Endodermal cell (in vitro differentiated cells): Measurements from ENCODE around the gene LCP1. TPM values are rescaled to one million over a fixed set of nuclear protein-coding genes. Genes with fewer than 3 reads are reported as not detected.

Source experiments
- DNase-seq: peaks from one replicate; pipeline ENCODE4 v3.0.0-alpha.2; 2017
- H3K27ac ChIP-seq: 2 replicates; pipeline ENCODE4 v1.5.1; 2013; ENCODE audit warnings: mild to moderate bottlenecking, low read depth, low read length, moderate library complexity
- H3K27me3 ChIP-seq: 2 replicates; pipeline ENCODE4 v1.6.1; 2013; ENCODE audit warnings: mild to moderate bottlenecking, low read length, moderate library complexity; ENCODE audit not compliant: insufficient read depth, control insufficient read depth, poor library complexity, severe bottlenecking
- H3K36me3 ChIP-seq: 2 replicates; pipeline ENCODE4 v1.7.0; 2013; ENCODE audit warnings: mild to moderate bottlenecking, low read length, moderate library complexity; ENCODE audit not compliant: control insufficient read depth, insufficient read depth
- H3K4me1 ChIP-seq: one replicate; pipeline ENCODE4 v1.7.0; 2013; ENCODE audit warnings: low read length; ENCODE audit not compliant: control insufficient read depth, insufficient read depth
- H3K4me3 ChIP-seq: 2 replicates; pipeline ENCODE4 v1.5.1; 2013; ENCODE audit warnings: mild to moderate bottlenecking, low read length, moderate library complexity
- H3K9ac ChIP-seq: 2 replicates; pipeline ENCODE4 v1.6.1; 2013; ENCODE audit warnings: mild to moderate bottlenecking, low read length, moderate library complexity; ENCODE audit not compliant: poor library complexity, severe bottlenecking; ENCODE audit errors: extremely low read depth
- H3K9me3 ChIP-seq: 2 replicates; pipeline ENCODE4 v1.6.1; 2013; ENCODE audit warnings: mild to moderate bottlenecking, low read length, moderate library complexity; ENCODE audit not compliant: control insufficient read depth
- H3K27ac Mint-ChIP-seq: 2 replicates; pipeline ENCODE4 v1.8.0; 2020; ENCODE audit warnings: mixed read lengths
- H3K27me3 Mint-ChIP-seq: 2 replicates; pipeline ENCODE4 v1.8.0; 2021; ENCODE audit warnings: mild to moderate bottlenecking, mixed read lengths; ENCODE audit not compliant: insufficient read depth
- H3K36me3 Mint-ChIP-seq: 2 replicates; pipeline ENCODE4 v1.8.0; 2020; ENCODE audit warnings: low read depth, mixed read lengths
- H3K4me1 Mint-ChIP-seq: 2 replicates; pipeline ENCODE4 v1.8.0; 2020; ENCODE audit warnings: mixed read lengths
- H3K4me3 Mint-ChIP-seq: 2 replicates; pipeline ENCODE4 v1.8.0; 2020; ENCODE audit warnings: mild to moderate bottlenecking, moderate library complexity, mixed read lengths
- H3K9me3 Mint-ChIP-seq: 2 replicates; pipeline ENCODE4 v1.8.0; 2020; ENCODE audit warnings: mild to moderate bottlenecking, mixed read lengths
- whole genome bisulfite sequencing, 2 experiments: methylation state at CpG; one replicate each; pipeline versions ENCODE4 v1.1.5 to v1.1.7; 2013; ENCODE audit warnings: missing lambda C conversion rate in 2 of 2, mixed read lengths in 1 of 2; ENCODE audit not compliant: insufficient coverage in 1 of 2, insufficient read length in 1 of 2; 5-methylcytosine and 5-hydroxymethylcytosine counted together
- total RNA-seq, 2 donors: library from RNA; stranded (reverse); fragmentation: NEBNext Ultra II Directional in 1 of 2; extraction: Animal tissue kit (Norgen Biotek cat#: 25700) in 1 of 2; gene quantifications; 2 replicates in 1 of 2; 3 replicates in 1 of 2; pipeline ENCODE4 v1.2.1, GENCODE V29; 2021
- TF ChIP-seq, protein P1 (sequence below): fragments of 200-600 bp; sonication (generic); conservative IDR thresholded peaks from 2 replicates; pipeline ENCODE4 v1.5.0; 2021; ENCODE audit warnings: antibody characterized with exemption, mild to moderate bottlenecking

The LCP1 gene
- total RNA-seq, 2 donors from 2014 or later = 3.0 to 16.8 TPM

DNA sequence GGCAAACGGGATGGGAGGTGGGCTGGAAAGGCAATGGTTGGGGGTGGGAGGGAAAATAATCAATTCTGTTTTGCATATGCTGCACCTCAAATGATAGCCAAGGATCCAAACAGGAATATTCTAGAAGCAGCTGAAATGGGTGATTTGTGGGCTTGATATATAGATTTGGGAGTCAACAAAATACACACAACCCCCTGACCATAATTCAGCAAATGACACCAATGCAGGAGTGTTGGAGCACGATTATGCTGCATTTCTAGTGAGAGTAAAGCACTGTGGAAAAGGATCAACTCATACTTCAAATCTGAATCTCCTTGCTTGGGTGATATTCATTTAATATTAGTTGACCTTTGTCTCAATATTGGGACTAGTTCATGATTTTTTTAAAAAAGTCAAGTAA, 36.0 kb downstream of the LCP1 start:
- TF ChIP-seq, protein P1, sequence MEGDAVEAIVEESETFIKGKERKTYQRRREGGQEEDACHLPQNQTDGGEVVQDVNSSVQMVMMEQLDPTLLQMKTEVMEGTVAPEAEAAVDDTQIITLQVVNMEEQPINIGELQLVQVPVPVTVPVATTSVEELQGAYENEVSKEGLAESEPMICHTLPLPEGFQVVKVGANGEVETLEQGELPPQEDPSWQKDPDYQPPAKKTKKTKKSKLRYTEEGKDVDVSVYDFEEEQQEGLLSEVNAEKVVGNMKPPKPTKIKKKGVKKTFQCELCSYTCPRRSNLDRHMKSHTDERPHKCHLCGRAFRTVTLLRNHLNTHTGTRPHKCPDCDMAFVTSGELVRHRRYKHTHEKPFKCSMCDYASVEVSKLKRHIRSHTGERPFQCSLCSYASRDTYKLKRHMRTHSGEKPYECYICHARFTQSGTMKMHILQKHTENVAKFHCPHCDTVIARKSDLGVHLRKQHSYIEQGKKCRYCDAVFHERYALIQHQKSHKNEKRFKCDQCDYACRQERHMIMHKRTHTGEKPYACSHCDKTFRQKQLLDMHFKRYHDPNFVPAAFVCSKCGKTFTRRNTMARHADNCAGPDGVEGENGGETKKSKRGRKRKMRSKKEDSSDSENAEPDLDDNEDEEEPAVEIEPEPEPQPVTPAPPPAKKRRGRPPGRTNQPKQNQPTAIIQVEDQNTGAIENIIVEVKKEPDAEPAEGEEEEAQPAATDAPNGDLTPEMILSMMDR = no peak
- Histone ChIP-seq H3K4me3 (no peak overlapping the region), H3K9ac (no peak overlapping the region), H3K36me3 (no peaks in the 10 kb centered on the region), H3K4me1 (no peaks in the 10 kb centered on the region), H3K27ac (no peak overlapping the region), H3K27me3 (peaks cover 5% of the 10 kb centered on the region), H3K9me3 (peaks cover 7% of the 10 kb centered on the region)
- H3K9me3 Mint-ChIP-seq = peaks cover 5% of the 10 kb centered on the region
- H3K4me3 Mint-ChIP-seq = no peak overlapping the region
- peaks cover 4% of the 10 kb centered on the region for H3K36me3 Mint-ChIP-seq
- H3K27me3 Mint-ChIP-seq = no peaks in the 10 kb centered on the region
- DNase-seq = no peak
- H3K27ac Mint-ChIP-seq = no peak overlapping the region
- WGBS, 2 experiments = 56% methylated on average over 2 of the region's 2 CpGs; no CpG with 5 or more reads in 1 of the 2 experiments
- peaks cover 27% of the 10 kb centered on the region for H3K4me1 Mint-ChIP-seq

DNA sequence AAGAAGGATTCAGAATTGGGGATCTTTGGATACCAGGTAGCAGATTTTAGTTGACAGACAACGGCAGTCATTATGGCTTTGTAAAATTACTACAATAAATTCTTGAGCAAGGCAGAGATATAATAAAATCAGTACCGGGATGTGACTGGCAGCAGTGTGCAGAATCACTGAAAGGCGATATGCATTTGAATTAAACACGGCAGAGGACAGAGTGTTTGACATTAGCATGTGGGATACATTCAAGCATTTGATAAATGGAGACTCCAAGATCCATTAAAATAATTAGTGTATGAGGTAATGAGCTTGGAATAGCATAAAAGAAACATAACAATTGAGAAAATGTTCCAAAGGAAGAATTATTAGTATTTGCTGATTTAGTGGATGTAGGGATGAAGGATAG, 36.8 kb downstream of the LCP1 start:
- 88 to 89% methylated on average over 4 of the region's 4 CpGs for WGBS, 2 experiments
- no peak overlapping the region for H3K27ac ChIP-seq
- H3K4me3 Mint-ChIP-seq = no peak overlapping the region
- no peak overlapping the region for H3K9ac ChIP-seq
- DNase-seq = no peak
- no peak overlapping the region for H3K4me3 ChIP-seq
- H3K27me3 Mint-ChIP-seq = no peaks in the 10 kb centered on the region
- H3K4me1 Mint-ChIP-seq = peaks cover 23% of the 10 kb centered on the region
- H3K27ac Mint-ChIP-seq = no peak overlapping the region
- H3K27me3 ChIP-seq = peaks cover 5% of the 10 kb centered on the region
- H3K36me3 ChIP-seq = no peaks in the 10 kb centered on the region
- no peaks in the 10 kb centered on the region for H3K9me3 Mint-ChIP-seq
- H3K9me3 ChIP-seq = no peaks in the 10 kb centered on the region
- H3K36me3 Mint-ChIP-seq = no peaks in the 10 kb centered on the region
- H3K4me1 ChIP-seq = no peaks in the 10 kb centered on the region
- TF ChIP-seq, protein P1 = no peak

- Histone ChIP-seq H3K9me3 (no peaks in the 10 kb centered on the region), H3K9ac (no peak overlapping the region), H3K36me3 (no peaks in the 10 kb centered on the region), H3K4me3 (no peak overlapping the region), H3K27me3 (peaks cover 5% of the 10 kb centered on the region), H3K4me1 (no peaks in the 10 kb centered on the region), H3K27ac (no peak overlapping the region)
- no peaks in the 10 kb centered on the region for H3K27me3 Mint-ChIP-seq
- 73 to 94% methylated on average over 3 to 4 of the region's 4 CpGs for WGBS, 2 experiments
- no peaks in the 10 kb centered on the region for H3K9me3 Mint-ChIP-seq
- no peaks in the 10 kb centered on the region for H3K36me3 Mint-ChIP-seq
- TF ChIP-seq, protein P1 = no peak
- DNase-seq = no peak
- no peak overlapping the region for H3K4me3 Mint-ChIP-seq
- no peak overlapping the region for H3K27ac Mint-ChIP-seq
- H3K4me1 Mint-ChIP-seq = peaks cover 23% of the 10 kb centered on the region
Observed at GRCh38 chr13:46143184-46143701, 38.7 kb downstream of the LCP1 start.
